HFF-Myc (cell line): ENCODE data around the gene C1QTNF3.

Experiments
- DNase-seq: peaks from one replicate; pipeline ENCODE4 v3.0.0-alpha.2; 2011; ENCODE audit warnings: low read depth; ENCODE audit errors: extremely low read depth
- H3K4me3 ChIP-seq: replicated peaks from 2 replicates; pipeline ENCODE4 v1.5.1; 2011; ENCODE audit warnings: low read depth, mild to moderate bottlenecking, control low read depth, low read length
- CTCF ChIP-seq: IDR thresholded peaks from 2 replicates; pipeline ENCODE4 v1.5.1; 2012; ENCODE audit warnings: mild to moderate bottlenecking, low read depth, low read length, control low read depth; ENCODE audit errors: missing control alignments

The C1QTNF3 gene

GRCh38 chr5:34045996-34046395 lies 3.0 kb upstream of the C1QTNF3 start:
- H3K4me3 ChIP-seq = no peak overlapping the region
- no peak for DNase-seq
- no peak for TF ChIP-seq CTCF

GRCh38 chr5:34045023-34045422 lies 2.0 kb upstream of the C1QTNF3 start:
- TF ChIP-seq CTCF = no peak
- DNase-seq = no peak
- H3K4me3 ChIP-seq = no peak overlapping the region

- DNase-seq = no peak
- no peak overlapping the region for H3K4me3 ChIP-seq
- TF ChIP-seq CTCF = no peak
Measured at GRCh38 chr5:34042321-34042720, 692 bp downstream of the C1QTNF3 start.

- no peak for DNase-seq
- no peak for TF ChIP-seq CTCF
- no peak overlapping the region for H3K4me3 ChIP-seq
Measured at GRCh38 chr5:34041247-34041972, 1.6 kb downstream of the C1QTNF3 start.

GRCh38 chr5:34040472-34040871 lies 2.5 kb downstream of the C1QTNF3 start:
- H3K4me3 ChIP-seq = no peak overlapping the region
- DNase-seq = no peak
- no peak for TF ChIP-seq CTCF

GRCh38 chr5:34039398-34040157 lies 3.4 kb downstream of the C1QTNF3 start:
- DNase-seq = no peak
- no peak overlapping the region for H3K4me3 ChIP-seq
- no peak for TF ChIP-seq CTCF

GRCh38 chr5:34038838-34039237 lies 4.2 kb downstream of the C1QTNF3 start:
- no peak for TF ChIP-seq CTCF
- H3K4me3 ChIP-seq = no peak overlapping the region
- no peak for DNase-seq
